ENCODE measurements around the gene MRPL43.
"Not testable (repeated sequence)": the region's sequence is repeated elsewhere in the genome, so short reads cannot be mapped to it uniquely, and the experiment has no call there.

DNA sequence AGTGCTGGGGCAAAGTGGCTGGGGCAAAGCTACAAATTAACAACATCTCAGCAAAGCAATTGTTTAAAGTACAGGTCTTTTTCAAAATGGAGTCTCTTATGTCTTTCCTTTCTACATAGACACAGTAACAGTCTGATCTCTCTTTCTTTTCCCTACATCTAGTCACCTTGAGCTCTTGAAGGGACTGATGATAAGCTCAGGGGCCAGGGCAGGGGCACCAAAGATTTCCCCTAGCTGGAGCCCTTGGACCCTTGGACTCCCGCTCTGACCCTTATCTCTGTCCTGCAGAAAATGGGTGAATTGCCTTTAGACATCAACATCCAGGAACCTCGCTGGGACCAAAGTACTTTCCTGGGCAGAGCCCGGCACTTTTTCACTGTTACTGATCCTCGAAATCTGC lies 47.1 kb upstream of the MRPL43 start:
- TF ChIP-seq, protein P1, sequence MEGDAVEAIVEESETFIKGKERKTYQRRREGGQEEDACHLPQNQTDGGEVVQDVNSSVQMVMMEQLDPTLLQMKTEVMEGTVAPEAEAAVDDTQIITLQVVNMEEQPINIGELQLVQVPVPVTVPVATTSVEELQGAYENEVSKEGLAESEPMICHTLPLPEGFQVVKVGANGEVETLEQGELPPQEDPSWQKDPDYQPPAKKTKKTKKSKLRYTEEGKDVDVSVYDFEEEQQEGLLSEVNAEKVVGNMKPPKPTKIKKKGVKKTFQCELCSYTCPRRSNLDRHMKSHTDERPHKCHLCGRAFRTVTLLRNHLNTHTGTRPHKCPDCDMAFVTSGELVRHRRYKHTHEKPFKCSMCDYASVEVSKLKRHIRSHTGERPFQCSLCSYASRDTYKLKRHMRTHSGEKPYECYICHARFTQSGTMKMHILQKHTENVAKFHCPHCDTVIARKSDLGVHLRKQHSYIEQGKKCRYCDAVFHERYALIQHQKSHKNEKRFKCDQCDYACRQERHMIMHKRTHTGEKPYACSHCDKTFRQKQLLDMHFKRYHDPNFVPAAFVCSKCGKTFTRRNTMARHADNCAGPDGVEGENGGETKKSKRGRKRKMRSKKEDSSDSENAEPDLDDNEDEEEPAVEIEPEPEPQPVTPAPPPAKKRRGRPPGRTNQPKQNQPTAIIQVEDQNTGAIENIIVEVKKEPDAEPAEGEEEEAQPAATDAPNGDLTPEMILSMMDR (IDR thresholded peaks at IDR 0.05 in 2 of 3, conservative IDR thresholded peaks at IDR 0.05 in 1 of 3; ENCODE audit: control insufficient read depth in 2 of 3, extremely low read depth in 1 of 3, insufficient read depth in 1 of 3, low read depth in 3 of 3, low read length in 3 of 3) = not testable (repeated sequence)
- not testable (repeated sequence) for TF ChIP-seq POLR2A (IDR thresholded peaks at IDR 0.05; ENCODE audit: low read depth, low read length); BCL11A (IDR thresholded peaks at IDR 0.05; ENCODE audit: low read depth, low read length); CHD2 (IDR thresholded peaks at IDR 0.05; ENCODE audit: borderline replicate concordance, low read depth, low read length); MAX (IDR thresholded peaks at IDR 0.05; ENCODE audit: low read depth, low read length); YY1 (IDR thresholded peaks at IDR 0.05; ENCODE audit: low read depth, low read length); CBFB (IDR thresholded peaks at IDR 0.05; ENCODE audit: low read depth); EP300 (IDR thresholded peaks at IDR 0.05; ENCODE audit: borderline replicate concordance in 1 of 2, control insufficient read depth in 1 of 2, low read depth in 2 of 2, low read length in 2 of 2)

All from GM12878 (cell line).